IMR-90 (cell line): ENCODE measurements around the gene SYTL4. TPM values are rescaled to one million over a fixed set of nuclear protein-coding genes. Genes with fewer than 3 reads are reported as not detected.

Experiments
- ATAC-seq: fragments of 200-7000 bp; cut with Tn5 transposase; 2 replicates; pipeline ENCODE4 v1.9.1; 2020; ENCODE audit warnings: low read depth, mild to moderate bottlenecking, moderate library complexity
- BruUV-seq: library from RNA; stranded (reverse); fragments of 400-500 nt; replicated peaks from 2 replicates; lab custom pipeline; 2021; lab: Mats Ljungman, UMichigan
- CTCF ChIA-PET: fragments of 300-600 bp; formaldehyde crosslinking; extraction: SDS; loops from one replicate; lab custom pipeline; 2021; ENCODE audit warnings: antibody characterized with exemption; lab: Yijun Ruan, JAX
- POLR2A ChIA-PET: fragments of 300-600 bp; sonication (Branson Sonifier 250); formaldehyde crosslinking; loops from one replicate; lab custom pipeline; 2022; ENCODE audit warnings: antibody characterized with exemption; ENCODE audit not compliant: unreplicated experiment; lab: Charles Lee
- DNase-seq: peaks from one replicate; pipeline ENCODE4 v3.0.0; 2013
- H2AFZ ChIP-seq: replicated peaks from 2 replicates; pipeline ENCODE3; 2013; ENCODE audit warnings: low read length, mild to moderate bottlenecking; ENCODE audit not compliant: poor library complexity
- H2AK5ac ChIP-seq: 2 replicates; pipeline ENCODE4 v1.6.1; 2013; ENCODE audit warnings: low read depth, low read length, inconsistent platforms
- H2AK9ac ChIP-seq: replicated peaks from 2 replicates; pipeline ENCODE3; 2013; ENCODE audit warnings: mild to moderate bottlenecking, low read depth, low read length, moderate library complexity; ENCODE audit not compliant: poor library complexity
- H2BK120ac ChIP-seq: 2 replicates; pipeline ENCODE4 v1.6.1; 2013; ENCODE audit warnings: low read depth, low read length, inconsistent platforms
- H2BK15ac ChIP-seq: 3 replicates; pipeline ENCODE4 v1.6.1; 2013; ENCODE audit warnings: low read depth, low read length, inconsistent platforms
- H2BK20ac ChIP-seq: 2 replicates; pipeline ENCODE4 v1.6.1; 2013; ENCODE audit warnings: low read depth, mild to moderate bottlenecking, inconsistent platforms, low read length, moderate library complexity
- H2BK5ac ChIP-seq: 2 replicates; pipeline ENCODE4 v1.6.1; 2013; ENCODE audit warnings: mild to moderate bottlenecking, low read depth, low read length, inconsistent platforms; ENCODE audit not compliant: poor library complexity, severe bottlenecking
- H3K14ac ChIP-seq: replicated peaks from 2 replicates; pipeline ENCODE4 v1.6.1; 2013; ENCODE audit warnings: low read depth, low read length, inconsistent platforms
- H3K18ac ChIP-seq: 2 replicates; pipeline ENCODE4 v1.6.1; 2013; ENCODE audit warnings: low read depth, low read length, control low read depth
- H3K23ac ChIP-seq: 2 replicates; pipeline ENCODE4 v1.6.1; 2013; ENCODE audit warnings: low read depth, low read length, inconsistent platforms
- H3K27ac ChIP-seq: 2 replicates; pipeline ENCODE4 v1.5.1; 2013; ENCODE audit warnings: mild to moderate bottlenecking, control low read depth, low read length; ENCODE audit not compliant: insufficient read depth
- H3K27me3 ChIP-seq: 2 replicates; pipeline ENCODE4 v1.6.1; 2013; ENCODE audit warnings: low read length; ENCODE audit not compliant: control insufficient read depth, insufficient read depth
- H3K36me3 ChIP-seq: 2 replicates; pipeline ENCODE4 v1.6.1; 2013; ENCODE audit warnings: low read length, mixed read lengths; ENCODE audit not compliant: control insufficient read depth, insufficient read depth
- H3K4ac ChIP-seq: 2 replicates; pipeline ENCODE4 v1.6.1; 2013; ENCODE audit warnings: low read depth, low read length, inconsistent platforms
- H3K4me1 ChIP-seq: 2 replicates; pipeline ENCODE4 v1.6.1; 2013; ENCODE audit warnings: low read length, mixed read lengths; ENCODE audit not compliant: control insufficient read depth, insufficient read depth
- H3K4me2 ChIP-seq: 2 replicates; pipeline ENCODE4 v1.6.1; 2013; ENCODE audit warnings: low read depth, mild to moderate bottlenecking, control low read depth, low read length, moderate library complexity
- H3K4me3 ChIP-seq: 2 replicates; pipeline ENCODE4 v1.5.1; 2013; ENCODE audit warnings: low read depth, mild to moderate bottlenecking, control low read depth, low read length, moderate library complexity; ENCODE audit not compliant: insufficient read depth
- H3K56ac ChIP-seq: 2 replicates; pipeline ENCODE4 v1.6.1; 2013; ENCODE audit warnings: low read length, inconsistent platforms; ENCODE audit not compliant: insufficient read depth; ENCODE audit errors: extremely low read depth
- H3K79me1 ChIP-seq, 2 experiments: 2 replicates each; pipeline ENCODE4 v1.6.1; 2013; ENCODE audit warnings: low read length in 2 of 2, inconsistent platforms in 1 of 2, low read depth in 1 of 2
- H3K9ac ChIP-seq: 2 replicates; pipeline ENCODE4 v1.6.1; 2013; ENCODE audit warnings: low read depth, low read length, control low read depth
- H3K9me1 ChIP-seq: 2 replicates; pipeline ENCODE4 v1.6.1; 2013; ENCODE audit warnings: low read length, inconsistent platforms; ENCODE audit not compliant: insufficient read depth
- H3K9me3 ChIP-seq: 2 replicates; pipeline ENCODE4 v1.6.1; 2013; ENCODE audit warnings: low read length; ENCODE audit not compliant: control insufficient read depth, insufficient read depth
- H4K20me1 ChIP-seq: 2 replicates; pipeline ENCODE4 v1.6.1; 2013; ENCODE audit warnings: low read length, inconsistent platforms; ENCODE audit not compliant: insufficient read depth
- H4K5ac ChIP-seq: 2 replicates; pipeline ENCODE4 v1.6.1; 2013; ENCODE audit warnings: mild to moderate bottlenecking, low read depth, low read length, control low read depth
- H4K8ac ChIP-seq, 2 experiments: 2 replicates each; pipeline ENCODE4 v1.6.1; 2013; ENCODE audit warnings: low read depth in 2 of 2, low read length in 2 of 2, control low read depth in 1 of 2, inconsistent platforms in 1 of 2
- H4K91ac ChIP-seq: 2 replicates; pipeline ENCODE4 v1.6.1; 2013; ENCODE audit warnings: low read depth, low read length, inconsistent platforms; ENCODE audit not compliant: insufficient read depth
- BHLHE40 ChIP-seq: fragments of 150-350 bp; IDR thresholded peaks from 2 replicates; pipeline ENCODE4 v1.6.1; 2016; ENCODE audit warnings: mild to moderate bottlenecking, low read depth, low read length
- CEBPB ChIP-seq: IDR thresholded peaks from 2 replicates; pipeline ENCODE4 v1.6.1; 2012; ENCODE audit warnings: low read depth, low read length, improper control_type of control experiment
- MAFK ChIP-seq: IDR thresholded peaks from 2 replicates; pipeline ENCODE4 v1.6.1; 2012; ENCODE audit warnings: low read depth, low read length, improper control_type of control experiment
- MXI1 ChIP-seq: IDR thresholded peaks from 2 replicates; pipeline ENCODE4 v1.6.1; 2012; ENCODE audit warnings: low read depth, mild to moderate bottlenecking, low read length, moderate library complexity, borderline replicate concordance
- RAD21 ChIP-seq: IDR thresholded peaks from 2 replicates; pipeline ENCODE4 v1.6.1; 2012; ENCODE audit warnings: low read length, improper control_type of control experiment
- RFX5 ChIP-seq: IDR thresholded peaks from 2 replicates; pipeline ENCODE4 v1.8.0; 2012; ENCODE audit warnings: low read depth, mild to moderate bottlenecking, low read length, moderate library complexity
- WGBS, 2 experiments: methylation state at CpG; one replicate each; pipeline versions ENCODE4 v1.1.5 to v1.1.7; 2013; ENCODE audit warnings: missing lambda C conversion rate in 2 of 2; ENCODE audit not compliant: insufficient read length in 1 of 2; ENCODE audit errors: extremely low coverage in 2 of 2; 5-methylcytosine and 5-hydroxymethylcytosine counted together
- dilution Hi-C: fragments of 300-500 bp; cut with HindIII; formaldehyde crosslinking; loops from one replicate; pipeline ENCODE4 v1.14.3; 2018; ENCODE audit warnings: low sequenced_read_pairs; ENCODE audit not compliant: unreplicated experiment
- in situ Hi-C: fragments of 300-500 bp; cut with MboI; formaldehyde crosslinking; loops from 3 replicates; pipeline ENCODE4 v1.14.3; 2019; ENCODE audit warnings: low sequenced_read_pairs, inconsistent platforms, mixed read lengths
- intact Hi-C: fragments of 100-400 bp; cut with micrococcal nuclease; formaldehyde crosslinking; loops from 2 replicates; pipeline ENCODE4 v1.10.0; 2022
- polyA plus RNA-seq, 3 experiments: library from polyadenylated mRNA; depleted of rRNA; stranded (reverse); fragments of >200 nt; gene quantifications; 2 replicates each; pipeline ENCODE4 v1.2.3, GENCODE V29; 2012; ENCODE audit warnings: low replicate concordance in 1 of 3
- total RNA-seq: library from RNA; depleted of rRNA; stranded (reverse); fragments of >200 nt; gene quantifications from 2 replicates; pipeline ENCODE4 v1.2.3, GENCODE V29; 2012

Gene SYTL4
- total and polyA plus RNA-seq, 2 of the 4 experiments (the other 2 are of a cell fraction) = 2.3 to 2.4 TPM

GRCh38 chrX:100636321-100636991, 95.5 kb downstream of the SYTL4 start, which contains the start of gene TSPAN6 (continued):
- TF ChIP-seq BHLHE40 = no peak
- TF ChIP-seq RFX5 = no peak

GRCh38 chrX:100635989-100636320, 96.0 kb downstream of the SYTL4 start:
- 0 out of 2 replicates have a peak, but pooled peaks cover 2% of the 10 kb centered on the region for H3K36me3 ChIP-seq
- peak overlapping the region; percentile 39 for H3K4ac ChIP-seq
- H2BK120ac ChIP-seq = no peak overlapping the region
- 45% methylated on average over 2 of the region's 8 CpGs; no CpG with 5 or more reads in 1 of the 2 experiments for WGBS, 2 experiments
- no peaks in the 10 kb centered on the region for H3K9me3 ChIP-seq
- peak overlapping the region; percentile 81 for H3K4me2 ChIP-seq
- no peaks in the 10 kb centered on the region for H4K20me1 ChIP-seq
- ChIA-PET POLR2A (interaction anchor here (1.5 to 1.8 kb wide), 2 partner anchors 14 to 21 kb away, joined by 4 to 12 read pairs; no protein-coding TSS in a partner anchor), CTCF (interaction anchor here (1.7 kb wide), 1 partner anchor 21 kb away, joined by 7 read pairs; no protein-coding TSS in a partner anchor)
- 0 out of 2 replicates have a peak overlapping the region, but pooled peaks have one; percentile 36 for H3K23ac ChIP-seq
- H4K8ac ChIP-seq = peak overlapping the region in 1 of 2 experiments; percentile 24; a peak in 1 of 4 replicates
- dilution Hi-C loops = no loop called here
- H3K27ac ChIP-seq = peak overlapping the region; percentile 44
- H2BK5ac ChIP-seq = no peak overlapping the region
- H4K91ac ChIP-seq = no peak overlapping the region
- H3K4me3 ChIP-seq = peak overlapping the region; percentile 63
- no peak for ATAC-seq
- no TSS peak for BruUV-seq
- H2BK15ac ChIP-seq = no peak overlapping the region
- TF ChIP-seq MXI1 = no peak
- no peak for TF ChIP-seq MAFK
- no peak for TF ChIP-seq CEBPB
- TF ChIP-seq RAD21 = no peak
- no peaks in the 10 kb centered on the region for H3K4me1 ChIP-seq
- 0 out of 2 replicates have a peak overlapping the region, but pooled peaks have one; percentile 3 for H3K56ac ChIP-seq
- H3K18ac ChIP-seq = no peak overlapping the region
- no peaks in the 10 kb centered on the region; the same call in 1 of the 2 replicates for H3K27me3 ChIP-seq
- no peak overlapping the region for H2BK20ac ChIP-seq
- H2AK9ac ChIP-seq = no peak overlapping the region
- H3K14ac ChIP-seq = peak overlapping the region; percentile 58
- no peaks in the 10 kb centered on the region for H3K79me1 ChIP-seq
- no peaks in the 10 kb centered on the region for H3K9me1 ChIP-seq
- peak overlapping the region; percentile 68 for H3K9ac ChIP-seq
- no peak for DNase-seq
- intact Hi-C loops = no loop called here
- H4K5ac ChIP-seq = peak overlapping the region; percentile 9; the same call in 1 of the 2 replicates
- H2AFZ ChIP-seq = peak overlapping the region; percentile 91
- H2AK5ac ChIP-seq = no peak overlapping the region
- in situ Hi-C loops = no loop called here
